Midbrain (tissue), 1 donor: ENCODE data around the gene PAGR1.

Source experiments
- DNase-seq: peaks from one replicate; lab custom pipeline; 2025; lab: John Stamatoyannopoulos, UW

The PAGR1 gene

GRCh38 chr16:29837841-29838240, 21.9 kb downstream of the PAGR1 start:
- no peak for DNase-seq

GRCh38 chr16:29839822-29840221, 23.9 kb downstream of the PAGR1 start:
- no peak for DNase-seq

- DNase-seq = no peak
Measured at GRCh38 chr16:29840240-29840639, 24.3 kb downstream of the PAGR1 start.

- DNase-seq = no peak
Measured at GRCh38 chr16:29841631-29842030, 25.7 kb downstream of the PAGR1 start.

GRCh38 chr16:29842732-29843346, 26.9 kb downstream of the PAGR1 start:
- no peak for DNase-seq

GRCh38 chr16:29843931-29844330, 28.0 kb downstream of the PAGR1 start:
- DNase-seq = no peak

- DNase-seq = no peak
Measured at GRCh38 chr16:29844575-29845331, 28.8 kb downstream of the PAGR1 start.

- no peak for DNase-seq
Measured at GRCh38 chr16:29845656-29846055, 29.7 kb downstream of the PAGR1 start.

- DNase-seq = peak; percentile 62
Measured at GRCh38 chr16:29848420-29849297, 32.7 kb downstream of the PAGR1 start.

GRCh38 chr16:29849505-29849904, 33.6 kb downstream of the PAGR1 start:
- DNase-seq = no peak

GRCh38 chr16:29850998-29851397, 35.0 kb downstream of the PAGR1 start:
- no peak for DNase-seq

GRCh38 chr16:29852654-29853053, 36.7 kb downstream of the PAGR1 start:
- DNase-seq = no peak

- DNase-seq = no peak
Measured at GRCh38 chr16:29854520-29855100, 38.7 kb downstream of the PAGR1 start.

- DNase-seq = no peak
Measured at GRCh38 chr16:29857133-29857760, 41.3 kb downstream of the PAGR1 start.

GRCh38 chr16:29858149-29858849, 42.3 kb downstream of the PAGR1 start:
- DNase-seq = peak; percentile 42

GRCh38 chr16:29858974-29859373, 43.0 kb downstream of the PAGR1 start:
- DNase-seq = no peak

GRCh38 chr16:29860218-29860617, 44.3 kb downstream of the PAGR1 start:
- DNase-seq = no peak

- DNase-seq = peak; percentile 33
Measured at GRCh38 chr16:29862383-29862883, 46.5 kb downstream of the PAGR1 start.

GRCh38 chr16:29862884-29863668, 47.1 kb downstream of the PAGR1 start, which contains the start of gene CDIPT:
Gene CDIPT, minus strand, starts transcription at chr16:29863226. Its CDS starts 369 bp downstream, at chr16:29862857.
- peak; percentile 97 for DNase-seq

- no peak for DNase-seq
Measured at GRCh38 chr16:29863669-29863984, 47.7 kb downstream of the PAGR1 start.
